COLO668 (cell line): ENCODE data around the gene HNRNPR.
"Not testable (repeated sequence)": the region's sequence is repeated elsewhere in the genome, so short reads cannot be mapped to it uniquely, and the experiment has no call there.

Source experiments
- DNase-seq: peaks from one replicate; lab custom pipeline; 2025; ENCODE audit not compliant: unreplicated experiment; lab: John Stamatoyannopoulos, UW

The HNRNPR gene

GRCh38 chr1:23257371-23257770, 86.7 kb downstream of the HNRNPR start:
- not testable (repeated sequence) for DNase-seq
